ENCODE measurements around the gene CASP3. TPM values are rescaled to one million over a fixed set of nuclear protein-coding genes. Genes with fewer than 3 reads are reported as not detected.

Gene CASP3
- total and polyA plus RNA-seq, 2 experiments from 2014 or later: 53.6 to 81.2 TPM

GRCh38 chr4:184583738-184584502 lies 65.3 kb downstream of the CASP3 start:
- WGBS (ENCODE audit: low lambda C conversion rate, missing lambda C conversion rate): 76% methylated on average over 9 of the region's 9 CpGs
- no peaks in the 10 kb centered on the region for H3K9me2 ChIP-seq (replicated peaks; ENCODE audit: insufficient read depth)
- no peaks in the 10 kb centered on the region for H3K36me3 ChIP-seq (replicated peaks; ENCODE audit: insufficient read depth, low read depth)
- H4K20me1 ChIP-seq (ENCODE audit: insufficient read depth, poor library complexity, severe bottlenecking): no peaks in the 10 kb centered on the region
- H3K27me3 ChIP-seq: no peaks in the 10 kb centered on the region
- H3K4me2 ChIP-seq: no peak overlapping the region
- no peaks in the 10 kb centered on the region for H3K79me2 ChIP-seq
- TF ChIP-seq EZH2phosphoT487 (IDR thresholded peaks at IDR 0.05; ENCODE audit: low read depth, severe bottlenecking, unreplicated experiment): no peak
- no peak for TF ChIP-seq CTCF (IDR thresholded peaks at IDR 0.05; ENCODE audit: poor library complexity)
- TF ChIP-seq EZH2 (IDR thresholded peaks at IDR 0.05; ENCODE audit: borderline replicate concordance): no peak
- no peak for DNase-seq (ENCODE audit: low spot score)
- H3K4me3 ChIP-seq: no peak overlapping the region
- H3K4me1 ChIP-seq (ENCODE audit: insufficient read depth): no peaks in the 10 kb centered on the region
- no peak overlapping the region for H3K27ac ChIP-seq
- H3K9me3 ChIP-seq (ENCODE audit: low read depth): no peaks in the 10 kb centered on the region
- H2AFZ ChIP-seq: no peak overlapping the region

Other genes with a start within 250 kb of the CASP3 start
- gene IRF2, start 174.9 kb downstream of the CASP3 start, total RNA-seq: 41.1 and 50.5 TPM in 2 replicates
- gene IRF2, start 174.9 kb downstream of the CASP3 start, polyA plus RNA-seq: 17.7 and 19.1 TPM in 2 replicates
- gene PRIMPOL, start 291 bp upstream of the CASP3 start, total RNA-seq: 11.9 and 14.5 TPM in 2 replicates
- gene PRIMPOL, start 291 bp upstream of the CASP3 start, polyA plus RNA-seq: 9.1 and 10.3 TPM in 2 replicates
- 10.0 and 10.2 TPM in 2 replicates for gene CENPU, start 84.6 kb upstream of the CASP3 start, total RNA-seq
- gene CENPU, start 84.6 kb upstream of the CASP3 start, polyA plus RNA-seq: 6.1 and 7.8 TPM in 2 replicates
- gene ACSL1, start 176.5 kb upstream of the CASP3 start, total RNA-seq: 168 and 264 TPM in 2 replicates
- 114 and 121 TPM in 2 replicates for gene ACSL1, start 176.5 kb upstream of the CASP3 start, polyA plus RNA-seq

Measured in hepatocyte (in vitro differentiated cells).